ENCODE data around the gene MAD1L1.

The MAD1L1 gene

GRCh38 chr7:2019711-2020511, 212.8 kb downstream of the MAD1L1 start:
- no peak for DNase-seq

GRCh38 chr7:2019461-2019710, 213.4 kb downstream of the MAD1L1 start:
- no peak for DNase-seq

GRCh38 chr7:2018569-2019460, 213.9 kb downstream of the MAD1L1 start:
- DNase-seq, result no peak

GRCh38 chr7:2017914-2018568, 214.7 kb downstream of the MAD1L1 start:
- DNase-seq, result no peak

GRCh38 chr7:2017481-2017891, 215.3 kb downstream of the MAD1L1 start:
- no peak for DNase-seq

- DNase-seq, result no peak
Observed at GRCh38 chr7:2016761-2017480, 215.8 kb downstream of the MAD1L1 start.

GRCh38 chr7:2016021-2016631, 216.6 kb downstream of the MAD1L1 start:
- DNase-seq, result no peak

- no peak for DNase-seq
Observed at GRCh38 chr7:2015251-2015871, 217.4 kb downstream of the MAD1L1 start.

GRCh38 chr7:2014391-2015241, 218.1 kb downstream of the MAD1L1 start:
- DNase-seq, result no peak

GRCh38 chr7:2013381-2014311, 219.1 kb downstream of the MAD1L1 start:
- DNase-seq, result no peak

GRCh38 chr7:2012981-2013380, 219.8 kb downstream of the MAD1L1 start:
- no peak for DNase-seq

GRCh38 chr7:2012044-2012900, 220.5 kb downstream of the MAD1L1 start:
- no peak for DNase-seq

- DNase-seq, result no peak
Observed at GRCh38 chr7:2011266-2012043, 221.3 kb downstream of the MAD1L1 start.

GRCh38 chr7:2010551-2011265, 222.0 kb downstream of the MAD1L1 start:
- no peak for DNase-seq

- DNase-seq, result no peak
Observed at GRCh38 chr7:2010101-2010500, 222.6 kb downstream of the MAD1L1 start.

GRCh38 chr7:2009541-2010001, 223.2 kb downstream of the MAD1L1 start:
- DNase-seq, result no peak

GRCh38 chr7:2008936-2009540, 223.7 kb downstream of the MAD1L1 start:
- DNase-seq, result no peak
